ENCODE measurements around the gene ERBB3.
"Not testable (repeated sequence)": the region's sequence is repeated elsewhere in the genome, so short reads cannot be mapped to it uniquely, and the experiment has no call there.

The ERBB3 gene

GRCh38 chr12:56042430-56042813 is 37.5 kb upstream of the ERBB3 start:
- H3K4me1 ChIP-seq (ENCODE audit: control insufficient read depth in 2 of 2, insufficient read depth in 1 of 2, low read depth in 1 of 2, low read length in 2 of 2) = peaks cover 5 to 20% of the 10 kb centered on the region in 2 donors
- not testable (repeated sequence) for H3K79me1 ChIP-seq (ENCODE audit: low read depth, low read length); H3K23ac ChIP-seq (ENCODE audit: low read depth, low read length, poor library complexity); H4K8ac ChIP-seq (ENCODE audit: low read depth, low read length); H2AFZ ChIP-seq (ENCODE audit: low read length); H3K27ac ChIP-seq (replicated peaks; ENCODE audit: low read length); H2AK5ac ChIP-seq (ENCODE audit: low read depth, low read length); H2BK15ac ChIP-seq (ENCODE audit: low read length); DNase-seq (ENCODE audit: low spot score); H4K91ac ChIP-seq (ENCODE audit: low read depth, low read length, poor library complexity); H2BK120ac ChIP-seq (ENCODE audit: low read depth, low read length); H3K9me3 ChIP-seq (replicated peaks in 1 of 2; ENCODE audit: control insufficient read depth in 2 of 2, insufficient read depth in 1 of 2, low read depth in 1 of 2, low read length in 2 of 2); H3K27me3 ChIP-seq (ENCODE audit: control insufficient read depth in 3 of 3, insufficient read depth in 3 of 3, low read depth in 1 of 3, low read length in 3 of 3); H3K18ac ChIP-seq (ENCODE audit: low read length); H2BK12ac ChIP-seq (ENCODE audit: low read length); H2BK5ac ChIP-seq (ENCODE audit: low read length); H3K14ac ChIP-seq (ENCODE audit: low read length); H3K4ac ChIP-seq (ENCODE audit: low read length)
- peak overlapping the region; percentile 83 to 95 for H3K4me3 ChIP-seq (ENCODE audit: low read length in 2 of 2)
- H3K36me3 ChIP-seq (replicated peaks in 1 of 2; ENCODE audit: control insufficient read depth in 2 of 2, insufficient read depth in 2 of 2, low read length in 2 of 2) = peaks cover 20 to 51% of the 10 kb centered on the region in 2 donors
- H3K9ac ChIP-seq (ENCODE audit: low read depth, low read length, poor library complexity) = peak overlapping the region; percentile 71
- peak overlapping the region; percentile 63 for H3K4me2 ChIP-seq (ENCODE audit: insufficient read depth, low read length, poor library complexity, severe bottlenecking)
- WGBS, 2 donors (ENCODE audit: extremely low coverage in 2 of 2, insufficient read length in 2 of 2, insufficient replicate concordance in 1 of 2) = no CpG with 5 or more reads among the region's 20 CpGs

GRCh38 chr12:56042843-56043242 is 37.1 kb upstream of the ERBB3 start:
- Histone ChIP-seq H2BK12ac (ENCODE audit: low read length) (no peak overlapping the region), H3K4me1 (ENCODE audit: control insufficient read depth in 2 of 2, insufficient read depth in 1 of 2, low read depth in 1 of 2, low read length in 2 of 2) (peaks cover 5 to 16% of the 10 kb centered on the region in 2 donors), H2BK15ac (ENCODE audit: low read length) (no peak overlapping the region), H3K79me1 (ENCODE audit: low read depth, low read length) (peaks cover 5% of the 10 kb centered on the region), H3K9ac (ENCODE audit: low read depth, low read length, poor library complexity) (no peak overlapping the region), H4K8ac (ENCODE audit: low read depth, low read length) (no peak overlapping the region), H2BK120ac (ENCODE audit: low read depth, low read length) (no peak overlapping the region), H3K18ac (ENCODE audit: low read length) (no peak overlapping the region), H3K9me3 (replicated peaks in 1 of 2; ENCODE audit: control insufficient read depth in 2 of 2, insufficient read depth in 1 of 2, low read depth in 1 of 2, low read length in 2 of 2) (no peaks in the 10 kb centered on the region), H3K4me3 (ENCODE audit: low read length in 2 of 2) (peak overlapping the region; percentile 83 to 95), H2BK5ac (ENCODE audit: low read length) (no peak overlapping the region), H2AFZ (ENCODE audit: low read length) (no peak overlapping the region), H4K91ac (ENCODE audit: low read depth, low read length, poor library complexity) (no peak overlapping the region), H2AK5ac (ENCODE audit: low read depth, low read length) (no peak overlapping the region), H3K23ac (ENCODE audit: low read depth, low read length, poor library complexity) (no peak overlapping the region), H3K27me3 (ENCODE audit: control insufficient read depth in 3 of 3, insufficient read depth in 3 of 3, low read depth in 1 of 3, low read length in 3 of 3) (no peaks in the 10 kb centered on the region), H3K36me3 (replicated peaks in 1 of 2; ENCODE audit: control insufficient read depth in 2 of 2, insufficient read depth in 2 of 2, low read length in 2 of 2) (peaks cover 18 to 47% of the 10 kb centered on the region in 2 donors), H3K4me2 (ENCODE audit: insufficient read depth, low read length, poor library complexity, severe bottlenecking) (peak overlapping the region; percentile 63), H3K14ac (ENCODE audit: low read length) (no peak overlapping the region), H3K4ac (ENCODE audit: low read length) (no peak overlapping the region), H3K27ac (replicated peaks; ENCODE audit: low read length) (no peak overlapping the region)
- no peak for DNase-seq (ENCODE audit: low spot score)
- no CpG with 5 or more reads among the region's 9 CpGs for WGBS, 2 donors (ENCODE audit: extremely low coverage in 2 of 2, insufficient read length in 2 of 2, insufficient replicate concordance in 1 of 2)

GRCh38 chr12:56046027-56046780 is 33.8 kb upstream of the ERBB3 start:
- Histone ChIP-seq H4K91ac (ENCODE audit: low read depth, low read length, poor library complexity) (no peak overlapping the region), H4K8ac (ENCODE audit: low read depth, low read length) (no peak overlapping the region), H3K27ac (replicated peaks; ENCODE audit: low read length) (peak overlapping the region; percentile 54), H2AFZ (ENCODE audit: low read length) (no peak overlapping the region), H2BK120ac (ENCODE audit: low read depth, low read length) (no peak overlapping the region), H3K23ac (ENCODE audit: low read depth, low read length, poor library complexity) (no peak overlapping the region), H3K4me3 (ENCODE audit: low read length in 2 of 2) (no peak overlapping the region), H3K9ac (ENCODE audit: low read depth, low read length, poor library complexity) (no peak overlapping the region), H3K4me1 (ENCODE audit: control insufficient read depth in 2 of 2, insufficient read depth in 1 of 2, low read depth in 1 of 2, low read length in 2 of 2) (peaks cover 3 to 6% of the 10 kb centered on the region in 2 donors), H2BK12ac (ENCODE audit: low read length) (no peak overlapping the region), H3K79me1 (ENCODE audit: low read depth, low read length) (peaks cover 5% of the 10 kb centered on the region), H3K4me2 (ENCODE audit: insufficient read depth, low read length, poor library complexity, severe bottlenecking) (no peak overlapping the region), H3K14ac (ENCODE audit: low read length) (no peak overlapping the region), H3K27me3 (ENCODE audit: control insufficient read depth in 3 of 3, insufficient read depth in 3 of 3, low read depth in 1 of 3, low read length in 3 of 3) (no peaks in the 10 kb centered on the region), H3K4ac (ENCODE audit: low read length) (peak overlapping the region; percentile 38), H2AK5ac (ENCODE audit: low read depth, low read length) (no peak overlapping the region), H3K36me3 (replicated peaks in 1 of 2; ENCODE audit: control insufficient read depth in 2 of 2, insufficient read depth in 2 of 2, low read length in 2 of 2) (peaks cover 18 to 33% of the 10 kb centered on the region in 2 donors), H2BK15ac (ENCODE audit: low read length) (no peak overlapping the region), H3K18ac (ENCODE audit: low read length) (no peak overlapping the region), H3K9me3 (replicated peaks in 1 of 2; ENCODE audit: control insufficient read depth in 2 of 2, insufficient read depth in 1 of 2, low read depth in 1 of 2, low read length in 2 of 2) (no peaks in the 10 kb centered on the region), H2BK5ac (ENCODE audit: low read length) (no peak overlapping the region)
- WGBS, 2 donors (ENCODE audit: extremely low coverage in 2 of 2, insufficient read length in 2 of 2, insufficient replicate concordance in 1 of 2) = no CpG with 5 or more reads among the region's 9 CpGs
- no peak for DNase-seq (ENCODE audit: low spot score)

- no peak overlapping the region for H2AFZ ChIP-seq (ENCODE audit: low read length)
- H2BK5ac ChIP-seq (ENCODE audit: low read length) = no peak overlapping the region
- H3K9me3 ChIP-seq (replicated peaks in 1 of 2; ENCODE audit: control insufficient read depth in 2 of 2, insufficient read depth in 1 of 2, low read depth in 1 of 2, low read length in 2 of 2) = no peaks in the 10 kb centered on the region
- H3K36me3 ChIP-seq (replicated peaks in 1 of 2; ENCODE audit: control insufficient read depth in 2 of 2, insufficient read depth in 2 of 2, low read length in 2 of 2) = no peaks in the 10 kb centered on the region
- no peak overlapping the region for H3K4me3 ChIP-seq (ENCODE audit: low read length in 2 of 2)
- no peak for DNase-seq (ENCODE audit: low spot score)
- H4K91ac ChIP-seq (ENCODE audit: low read depth, low read length, poor library complexity) = no peak overlapping the region
- H2BK120ac ChIP-seq (ENCODE audit: low read depth, low read length) = no peak overlapping the region
- H3K23ac ChIP-seq (ENCODE audit: low read depth, low read length, poor library complexity) = no peak overlapping the region
- H2BK15ac ChIP-seq (ENCODE audit: low read length) = no peak overlapping the region
- no peak overlapping the region for H3K4ac ChIP-seq (ENCODE audit: low read length)
- no peaks in the 10 kb centered on the region for H3K4me1 ChIP-seq (ENCODE audit: control insufficient read depth in 2 of 2, insufficient read depth in 1 of 2, low read depth in 1 of 2, low read length in 2 of 2)
- H3K18ac ChIP-seq (ENCODE audit: low read length) = no peak overlapping the region
- H3K79me1 ChIP-seq (ENCODE audit: low read depth, low read length) = no peaks in the 10 kb centered on the region
- H3K4me2 ChIP-seq (ENCODE audit: insufficient read depth, low read length, poor library complexity, severe bottlenecking) = no peak overlapping the region
- H4K8ac ChIP-seq (ENCODE audit: low read depth, low read length) = no peak overlapping the region
- no CpG with 5 or more reads among the region's 6 CpGs for WGBS, 2 donors (ENCODE audit: extremely low coverage in 2 of 2, insufficient read length in 2 of 2, insufficient replicate concordance in 1 of 2)
- no peak overlapping the region for H3K14ac ChIP-seq (ENCODE audit: low read length)
- H3K27me3 ChIP-seq (ENCODE audit: control insufficient read depth in 3 of 3, insufficient read depth in 3 of 3, low read depth in 1 of 3, low read length in 3 of 3) = no peaks in the 10 kb centered on the region
- no peak overlapping the region for H3K27ac ChIP-seq (replicated peaks; ENCODE audit: low read length)
- no peak overlapping the region for H2AK5ac ChIP-seq (ENCODE audit: low read depth, low read length)
- H2BK12ac ChIP-seq (ENCODE audit: low read length) = no peak overlapping the region
- H3K9ac ChIP-seq (ENCODE audit: low read depth, low read length, poor library complexity) = no peak overlapping the region
Measured at GRCh38 chr12:56053407-56053893, 26.5 kb upstream of the ERBB3 start.

Measured in neuronal stem cell (in vitro differentiated cells).